ENCODE measurements around the gene CLEC19A.

Gene CLEC19A

DNA sequence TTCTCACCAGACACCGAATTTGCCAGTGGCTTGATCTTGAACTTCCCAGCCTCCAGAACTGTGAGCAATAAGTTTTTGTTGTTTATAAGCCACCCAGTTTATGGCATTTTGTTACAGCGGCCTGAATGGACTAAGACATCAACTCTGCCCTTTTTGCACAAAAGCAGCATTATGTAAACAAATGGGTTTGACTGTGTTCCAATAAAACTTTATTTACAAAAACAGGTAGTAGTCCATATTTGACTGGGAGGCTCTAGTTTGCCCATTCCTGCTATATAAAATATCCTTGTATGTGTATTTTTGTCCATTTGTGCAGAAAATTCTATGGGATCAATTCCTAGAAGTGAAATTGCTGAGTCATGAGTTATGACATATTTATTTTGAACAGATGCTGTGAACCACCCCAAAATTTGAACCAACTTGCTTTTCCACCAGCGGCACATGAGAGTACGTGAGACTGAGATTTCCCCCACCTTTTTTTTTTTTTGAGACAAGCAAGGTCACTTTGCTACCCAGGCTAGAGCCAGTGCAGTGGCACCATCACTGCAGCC lies 21.3 kb upstream of the CLEC19A start:
- H3K36me3 ChIP-seq (ENCODE audit: control insufficient read depth, insufficient read depth, low read length): no peaks in the 10 kb centered on the region
- H3K27me3 ChIP-seq (ENCODE audit: control insufficient read depth, insufficient read depth, low read length): no peaks in the 10 kb centered on the region
- H3K4me3 ChIP-seq (ENCODE audit: low read depth, low read length): no peak overlapping the region
- no peaks in the 10 kb centered on the region for H3K4me1 ChIP-seq (ENCODE audit: control insufficient read depth, insufficient read depth, low read length)
- no peak overlapping the region for H3K9ac ChIP-seq (ENCODE audit: low read depth, low read length)
- H3K9me3 ChIP-seq (ENCODE audit: control insufficient read depth, insufficient read depth, low read length): peaks cover 3% of the 10 kb centered on the region

DNA sequence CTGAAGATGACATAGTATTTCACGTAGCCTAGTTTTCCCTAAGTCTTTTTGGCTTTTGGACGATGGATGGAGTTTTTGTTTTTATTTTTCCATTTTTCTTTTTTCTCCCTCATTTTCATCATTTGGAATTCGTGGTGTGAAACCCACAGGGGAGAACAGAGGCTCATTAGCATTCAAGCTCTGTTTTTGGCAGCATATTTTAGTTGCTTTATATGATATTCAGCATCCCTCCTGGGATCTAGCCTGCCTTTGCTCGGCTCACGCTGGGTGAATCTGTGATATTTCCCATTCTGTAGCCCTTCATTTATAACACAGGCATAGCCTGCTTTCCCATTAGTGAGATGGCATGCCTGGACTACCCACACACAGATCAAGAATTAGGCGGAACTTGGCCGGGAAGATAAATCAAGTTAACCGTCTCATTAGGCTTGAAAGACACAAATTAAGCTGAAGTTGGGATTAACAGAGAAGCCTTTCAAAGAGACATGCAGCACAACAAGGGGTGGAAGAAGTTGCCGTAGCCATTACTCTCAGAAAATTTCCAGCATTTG lies 20.1 kb upstream of the CLEC19A start:
- Histone ChIP-seq H3K27me3 (ENCODE audit: control insufficient read depth, insufficient read depth, low read length) (no peaks in the 10 kb centered on the region), H3K4me1 (ENCODE audit: control insufficient read depth, insufficient read depth, low read length) (no peaks in the 10 kb centered on the region), H3K4me3 (ENCODE audit: low read depth, low read length) (no peak overlapping the region), H3K36me3 (ENCODE audit: control insufficient read depth, insufficient read depth, low read length) (no peaks in the 10 kb centered on the region), H3K9me3 (ENCODE audit: control insufficient read depth, insufficient read depth, low read length) (peaks cover 3% of the 10 kb centered on the region), H3K9ac (ENCODE audit: low read depth, low read length) (no peak overlapping the region)

DNA sequence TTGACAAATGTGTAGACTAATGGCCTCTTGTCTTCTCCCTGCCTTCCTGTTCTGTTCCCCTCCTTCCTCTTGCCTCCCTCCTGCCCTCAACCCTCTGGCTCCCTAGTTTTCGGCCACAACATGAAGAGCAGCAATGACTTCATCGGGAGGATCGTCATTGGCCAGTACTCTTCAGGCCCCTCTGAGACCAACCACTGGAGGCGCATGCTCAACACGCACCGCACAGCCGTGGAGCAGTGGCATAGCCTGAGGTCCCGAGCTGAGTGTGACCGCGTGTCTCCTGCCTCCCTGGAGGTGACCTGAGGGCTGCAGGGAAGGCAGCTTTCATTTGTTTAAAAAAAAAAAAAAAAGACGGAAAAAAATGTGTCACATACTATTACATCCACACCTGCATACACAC lies 18.8 kb upstream of the CLEC19A start:
- H3K9me3 ChIP-seq (ENCODE audit: control insufficient read depth, insufficient read depth, low read length): peaks cover 3% of the 10 kb centered on the region
- no peaks in the 10 kb centered on the region for H3K27me3 ChIP-seq (ENCODE audit: control insufficient read depth, insufficient read depth, low read length)
- H3K4me1 ChIP-seq (ENCODE audit: control insufficient read depth, insufficient read depth, low read length): no peaks in the 10 kb centered on the region
- H3K4me3 ChIP-seq (ENCODE audit: low read depth, low read length): no peak overlapping the region
- no peak overlapping the region for H3K9ac ChIP-seq (ENCODE audit: low read depth, low read length)
- no peaks in the 10 kb centered on the region for H3K36me3 ChIP-seq (ENCODE audit: control insufficient read depth, insufficient read depth, low read length)

DNA sequence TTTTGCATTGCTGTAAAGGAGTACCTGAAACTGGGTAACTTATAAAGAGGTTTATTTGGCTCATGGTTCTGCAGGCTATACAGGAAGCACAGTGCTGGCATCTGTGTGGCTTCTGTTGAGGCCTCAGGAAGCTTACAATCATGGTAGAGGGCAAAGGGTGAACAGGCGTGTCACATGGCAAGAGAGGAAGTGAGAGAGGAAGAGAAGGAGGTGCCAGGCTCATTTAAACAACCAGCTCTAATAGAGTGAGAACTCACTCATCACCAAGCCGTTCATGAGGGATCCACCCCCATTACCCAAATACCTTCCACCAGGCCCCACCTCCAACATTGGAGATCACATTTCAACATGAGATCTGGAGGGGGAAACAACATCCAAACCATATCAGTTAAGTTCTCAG lies 16.4 kb upstream of the CLEC19A start:
- Histone ChIP-seq H3K9me3 (ENCODE audit: control insufficient read depth, insufficient read depth, low read length) (peaks cover 3% of the 10 kb centered on the region), H3K4me1 (ENCODE audit: control insufficient read depth, insufficient read depth, low read length) (no peaks in the 10 kb centered on the region), H3K9ac (ENCODE audit: low read depth, low read length) (no peak overlapping the region), H3K4me3 (ENCODE audit: low read depth, low read length) (no peak overlapping the region), H3K36me3 (ENCODE audit: control insufficient read depth, insufficient read depth, low read length) (no peaks in the 10 kb centered on the region), H3K27me3 (ENCODE audit: control insufficient read depth, insufficient read depth, low read length) (no peaks in the 10 kb centered on the region)

DNA sequence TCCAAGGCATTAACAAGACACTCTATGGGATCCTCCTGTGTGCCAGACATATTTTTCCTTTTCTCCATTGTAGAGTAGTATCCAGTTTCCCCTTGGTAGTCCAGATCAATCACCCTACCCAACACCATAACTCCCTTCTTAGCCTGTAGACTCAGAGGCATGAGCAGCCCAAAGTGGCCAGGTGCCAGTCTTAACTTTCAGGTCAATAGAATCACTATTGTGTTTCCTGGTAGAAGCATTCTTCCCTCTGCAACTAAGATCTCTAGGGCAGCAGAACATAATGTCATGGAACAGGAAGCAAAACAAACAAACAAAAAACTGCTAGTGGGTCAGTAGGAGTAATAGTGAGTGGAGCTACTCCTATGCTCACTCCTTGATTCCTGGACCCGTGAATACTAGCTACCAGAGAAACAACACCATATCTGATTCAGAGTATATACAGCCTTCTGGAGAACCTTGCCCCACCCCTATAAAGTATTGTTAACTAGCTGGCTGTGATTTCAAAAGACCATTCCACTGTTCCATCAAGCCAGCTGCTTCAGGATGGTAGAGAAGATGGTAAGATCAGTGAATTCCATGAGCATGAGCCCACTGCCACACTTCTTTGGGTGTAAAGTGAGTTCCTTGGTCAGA lies 11.2 kb upstream of the CLEC19A start:
- Histone ChIP-seq H3K9ac (ENCODE audit: low read depth, low read length) (no peak overlapping the region), H3K9me3 (ENCODE audit: control insufficient read depth, insufficient read depth, low read length) (no peaks in the 10 kb centered on the region), H3K27me3 (ENCODE audit: control insufficient read depth, insufficient read depth, low read length) (no peaks in the 10 kb centered on the region), H3K4me1 (ENCODE audit: control insufficient read depth, insufficient read depth, low read length) (no peaks in the 10 kb centered on the region), H3K36me3 (ENCODE audit: control insufficient read depth, insufficient read depth, low read length) (no peaks in the 10 kb centered on the region), H3K4me3 (ENCODE audit: low read depth, low read length) (no peak overlapping the region)

DNA sequence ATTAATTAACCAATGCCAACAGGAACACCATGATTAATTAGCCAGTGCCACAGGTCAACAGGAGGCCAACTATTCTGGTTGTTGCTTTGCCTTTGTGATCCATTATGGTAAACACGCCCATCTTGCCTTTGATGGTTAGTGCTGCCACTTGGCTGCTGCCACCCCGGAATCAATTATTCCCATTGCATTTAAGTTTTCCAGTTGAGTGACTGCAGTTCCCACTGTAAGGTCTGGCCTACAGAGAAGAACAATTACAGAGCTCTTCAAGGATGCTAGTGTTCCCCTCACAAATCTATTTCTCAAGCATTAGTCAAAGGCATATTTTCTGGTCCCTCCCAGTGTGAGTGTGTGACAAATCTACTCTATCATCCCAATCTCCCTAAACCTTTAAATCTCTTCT lies 7.1 kb upstream of the CLEC19A start:
- H3K27me3 ChIP-seq (ENCODE audit: control insufficient read depth, insufficient read depth, low read length): no peaks in the 10 kb centered on the region
- no peak overlapping the region for H3K9ac ChIP-seq (ENCODE audit: low read depth, low read length)
- no peaks in the 10 kb centered on the region for H3K36me3 ChIP-seq (ENCODE audit: control insufficient read depth, insufficient read depth, low read length)
- no peaks in the 10 kb centered on the region for H3K9me3 ChIP-seq (ENCODE audit: control insufficient read depth, insufficient read depth, low read length)
- no peak overlapping the region for H3K4me3 ChIP-seq (ENCODE audit: low read depth, low read length)
- no peaks in the 10 kb centered on the region for H3K4me1 ChIP-seq (ENCODE audit: control insufficient read depth, insufficient read depth, low read length)

DNA sequence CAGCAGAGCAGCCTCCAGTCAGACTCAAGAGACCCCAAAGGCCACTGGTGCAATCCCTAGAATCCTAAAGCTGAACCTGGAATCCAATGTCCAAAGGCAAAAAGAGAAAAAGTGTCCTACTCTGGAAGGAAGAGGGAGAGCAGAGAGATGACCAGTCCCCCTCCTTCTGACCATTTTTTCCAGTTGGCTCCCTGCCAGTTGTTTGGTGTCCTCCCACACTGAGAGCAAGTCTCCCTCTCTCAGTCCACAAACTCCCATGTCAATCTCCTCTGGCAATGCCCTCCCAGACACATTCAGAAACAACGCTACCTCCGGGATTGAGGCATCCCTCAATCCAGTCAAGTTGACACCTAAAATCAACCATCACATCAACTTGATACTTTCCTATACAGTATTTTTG lies 4.3 kb upstream of the CLEC19A start:
- H3K9me3 ChIP-seq (ENCODE audit: control insufficient read depth, insufficient read depth, low read length): no peaks in the 10 kb centered on the region
- no peaks in the 10 kb centered on the region for H3K36me3 ChIP-seq (ENCODE audit: control insufficient read depth, insufficient read depth, low read length)
- no peak overlapping the region for H3K4me3 ChIP-seq (ENCODE audit: low read depth, low read length)
- H3K27me3 ChIP-seq (ENCODE audit: control insufficient read depth, insufficient read depth, low read length): no peaks in the 10 kb centered on the region
- no peak overlapping the region for H3K9ac ChIP-seq (ENCODE audit: low read depth, low read length)
- no peaks in the 10 kb centered on the region for H3K4me1 ChIP-seq (ENCODE audit: control insufficient read depth, insufficient read depth, low read length)

DNA sequence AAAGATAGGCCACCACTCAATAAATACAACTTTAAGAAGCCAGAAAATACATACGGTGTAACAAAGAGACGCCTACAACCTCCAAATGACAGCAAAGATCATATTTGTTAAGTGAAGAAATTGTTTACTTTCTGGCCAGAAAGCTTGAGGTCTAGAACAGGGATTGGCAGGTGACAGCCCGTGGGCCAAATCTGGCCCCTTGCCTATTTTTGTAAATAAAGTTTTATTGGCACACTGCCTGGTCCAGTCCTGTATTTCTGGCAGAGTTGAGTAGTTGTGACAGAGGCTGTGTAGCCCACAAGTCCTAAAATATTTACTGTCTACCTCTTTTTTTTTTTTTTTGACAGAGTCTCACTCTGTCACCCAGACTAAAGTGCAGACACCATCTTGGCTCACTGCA lies 3.4 kb upstream of the CLEC19A start:
- no peaks in the 10 kb centered on the region for H3K36me3 ChIP-seq (ENCODE audit: control insufficient read depth, insufficient read depth, low read length)
- H3K4me3 ChIP-seq (ENCODE audit: low read depth, low read length): no peak overlapping the region
- no peaks in the 10 kb centered on the region for H3K27me3 ChIP-seq (ENCODE audit: control insufficient read depth, insufficient read depth, low read length)
- no peaks in the 10 kb centered on the region for H3K9me3 ChIP-seq (ENCODE audit: control insufficient read depth, insufficient read depth, low read length)
- no peak overlapping the region for H3K9ac ChIP-seq (ENCODE audit: low read depth, low read length)
- no peaks in the 10 kb centered on the region for H3K4me1 ChIP-seq (ENCODE audit: control insufficient read depth, insufficient read depth, low read length)

DNA sequence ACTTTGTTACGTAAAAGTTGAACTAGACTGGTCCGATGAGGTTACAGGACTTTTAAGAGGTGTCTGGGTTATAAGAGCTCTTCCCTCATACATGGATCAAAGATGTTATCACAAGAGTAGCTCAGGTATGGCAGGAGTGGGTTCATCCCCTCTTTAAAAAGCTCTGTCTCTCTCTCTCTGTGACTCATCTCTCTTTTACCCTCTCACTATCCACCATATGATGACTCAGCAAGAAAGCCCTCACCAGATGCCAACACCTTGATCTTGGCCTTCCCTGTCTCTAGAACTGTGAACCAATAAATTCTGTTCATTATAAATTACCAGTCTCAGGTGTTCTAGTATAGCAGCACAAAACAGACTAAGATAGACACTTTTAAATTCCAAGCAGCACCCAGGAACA lies 1.9 kb upstream of the CLEC19A start:
- H3K4me1 ChIP-seq (ENCODE audit: control insufficient read depth, insufficient read depth, low read length): peaks cover 14% of the 10 kb centered on the region
- no peaks in the 10 kb centered on the region for H3K9me3 ChIP-seq (ENCODE audit: control insufficient read depth, insufficient read depth, low read length)
- H3K27me3 ChIP-seq (ENCODE audit: control insufficient read depth, insufficient read depth, low read length): no peaks in the 10 kb centered on the region
- no peak overlapping the region for H3K4me3 ChIP-seq (ENCODE audit: low read depth, low read length)
- no peak overlapping the region for H3K9ac ChIP-seq (ENCODE audit: low read depth, low read length)
- no peaks in the 10 kb centered on the region for H3K36me3 ChIP-seq (ENCODE audit: control insufficient read depth, insufficient read depth, low read length)

DNA sequence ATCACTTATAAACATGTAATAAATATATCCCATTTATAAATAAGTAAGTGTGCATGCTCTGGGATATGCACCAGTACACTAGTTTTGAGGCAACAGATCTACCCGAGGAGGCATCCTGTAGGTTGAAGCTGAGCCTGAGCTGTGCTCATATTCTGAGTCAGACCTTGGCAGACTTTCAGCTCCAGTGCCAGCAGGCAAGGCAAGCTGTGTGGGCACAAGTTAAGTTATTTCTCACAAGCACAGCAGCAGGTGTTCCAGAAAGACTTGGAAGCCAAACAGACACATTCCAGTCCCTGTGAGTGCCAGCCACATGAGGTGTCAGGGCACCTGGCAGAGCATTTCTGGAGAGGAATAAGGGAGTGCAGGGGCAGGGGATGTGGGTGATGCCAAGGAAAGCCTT lies 1.3 kb upstream of the CLEC19A start:
- Histone ChIP-seq H3K4me1 (ENCODE audit: control insufficient read depth, insufficient read depth, low read length) (peaks cover 15% of the 10 kb centered on the region), H3K4me3 (ENCODE audit: low read depth, low read length) (no peak overlapping the region), H3K27me3 (ENCODE audit: control insufficient read depth, insufficient read depth, low read length) (no peaks in the 10 kb centered on the region), H3K9ac (ENCODE audit: low read depth, low read length) (no peak overlapping the region), H3K9me3 (ENCODE audit: control insufficient read depth, insufficient read depth, low read length) (no peaks in the 10 kb centered on the region), H3K36me3 (ENCODE audit: control insufficient read depth, insufficient read depth, low read length) (no peaks in the 10 kb centered on the region)

DNA sequence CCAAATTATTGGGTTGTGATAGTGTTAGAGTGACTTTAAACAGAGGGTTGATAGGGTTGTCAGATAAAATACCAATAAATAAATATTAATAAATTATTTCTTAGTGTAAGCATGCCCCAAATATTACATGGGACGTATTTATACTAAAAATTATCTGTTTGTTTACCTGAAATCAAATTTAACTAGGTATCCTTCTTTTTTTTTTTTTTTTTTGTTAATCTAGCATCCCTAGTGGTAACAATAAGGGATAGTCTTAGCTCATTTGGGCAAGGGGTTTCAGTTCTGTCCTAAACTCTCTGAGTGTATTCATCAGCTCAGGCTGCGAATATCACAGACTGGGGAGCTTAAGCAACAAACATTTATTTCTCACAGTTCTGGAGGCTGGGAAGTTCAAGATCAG lies 1.3 kb downstream of the CLEC19A start:
- Histone ChIP-seq H3K4me3 (ENCODE audit: low read depth, low read length) (no peak overlapping the region), H3K4me1 (ENCODE audit: control insufficient read depth, insufficient read depth, low read length) (peaks cover 33% of the 10 kb centered on the region), H3K36me3 (ENCODE audit: control insufficient read depth, insufficient read depth, low read length) (no peaks in the 10 kb centered on the region), H3K27me3 (ENCODE audit: control insufficient read depth, insufficient read depth, low read length) (no peaks in the 10 kb centered on the region), H3K9me3 (ENCODE audit: control insufficient read depth, insufficient read depth, low read length) (no peaks in the 10 kb centered on the region), H3K9ac (ENCODE audit: low read depth, low read length) (no peak overlapping the region)

DNA sequence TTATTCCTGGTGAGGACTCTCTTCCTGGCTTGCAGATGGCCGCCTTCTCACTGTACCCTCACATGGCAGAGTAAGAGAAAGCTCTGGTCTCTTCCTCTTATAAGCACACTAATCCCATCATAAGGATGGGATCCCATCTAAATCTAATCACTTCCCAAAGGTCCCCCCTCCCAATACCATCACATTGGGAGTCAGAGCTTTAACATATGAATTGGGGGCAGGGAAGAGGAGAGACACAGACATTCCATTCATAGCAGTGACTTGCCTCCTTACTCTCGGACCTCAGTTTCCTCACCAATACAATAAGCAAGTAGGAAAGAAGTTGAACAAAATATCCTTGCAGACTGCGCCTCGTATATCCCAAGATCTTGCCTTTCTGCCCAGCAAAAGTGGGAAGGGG lies 1.7 kb downstream of the CLEC19A start:
- Histone ChIP-seq H3K9ac (ENCODE audit: low read depth, low read length) (no peak overlapping the region), H3K36me3 (ENCODE audit: control insufficient read depth, insufficient read depth, low read length) (no peaks in the 10 kb centered on the region), H3K4me3 (ENCODE audit: low read depth, low read length) (no peak overlapping the region)

More for the DNA sequence above, 1.7 kb downstream of the CLEC19A start:
- H3K4me1 ChIP-seq (ENCODE audit: control insufficient read depth, insufficient read depth, low read length): peaks cover 33% of the 10 kb centered on the region
- no peaks in the 10 kb centered on the region for H3K9me3 ChIP-seq (ENCODE audit: control insufficient read depth, insufficient read depth, low read length)
- H3K27me3 ChIP-seq (ENCODE audit: control insufficient read depth, insufficient read depth, low read length): no peaks in the 10 kb centered on the region
